Peyer's patch (tissue), 4 donors: ENCODE results near the gene PTGFRN. TPM values are rescaled to one million over a fixed set of nuclear protein-coding genes. Genes with fewer than 3 reads are reported as not detected.
"Not testable (repeated sequence)": the region's sequence is repeated elsewhere in the genome, so short reads cannot be mapped to it uniquely, and the experiment has no call there.

Experiments
- DNase-seq, 3 donors: peaks; one replicate each; pipeline ENCODE4 v3.0.0-alpha.2; 2017 to 2019
- H3K27ac ChIP-seq, 4 donors: fragments of 200-600 bp; sonication (generic); one replicate each; pipeline ENCODE4 v1.5.1; 2016 to 2019
- H3K27me3 ChIP-seq, 2 donors: fragments of 200-600 bp; sonication (generic); one replicate each; pipeline ENCODE4 v1.5.1; 2019
- H3K36me3 ChIP-seq, 3 donors: fragments of 200-600 bp; sonication (generic); one replicate each; pipeline ENCODE4 v1.5.1; 2016 to 2019
- H3K4me1 ChIP-seq, 4 donors: fragments of 200-600 bp; sonication (generic); one replicate each; pipeline ENCODE4 v1.5.1; 2016 to 2019
- H3K4me3 ChIP-seq, 4 donors: fragments of 200-600 bp; sonication (generic); 1 replicate in 3 of 4; 2 replicates in 1 of 4; pipeline ENCODE4 v1.5.1; 2016 to 2019; ENCODE audit warnings: mild to moderate bottlenecking in 1 of 4
- H3K9me3 ChIP-seq, 4 donors: fragments of 200-600 bp; sonication (generic); one replicate each; pipeline ENCODE4 v1.5.1; 2016 to 2019; ENCODE audit warnings: mild to moderate bottlenecking in 1 of 4
- CTCF ChIP-seq, 6 experiments: fragments of 450-650 bp in 4 of 6; fragments of 200-600 bp in 2 of 6; sonication (generic) in 1 of 6; IDR thresholded peaks; one replicate each; pipeline ENCODE4 v1.5.1; 2017 to 2019; ENCODE audit warnings: antibody characterized with exemption in 6 of 6, mild to moderate bottlenecking in 3 of 6, moderate library complexity in 1 of 6
- POLR2A ChIP-seq, 2 donors: fragments of 450-650 bp; IDR thresholded peaks; one replicate each; pipeline ENCODE4 v1.5.1; 2017; ENCODE audit warnings: antibody characterized with exemption in 2 of 2, mild to moderate bottlenecking in 2 of 2, moderate library complexity in 2 of 2
- total RNA-seq, 4 donors: library from RNA; depleted of rRNA; stranded (reverse); fragments of >200 nt; gene quantifications; one replicate each; pipeline ENCODE4 v1.1.0, GENCODE V29; 2016

Gene PTGFRN
- total RNA-seq, result 10 to 100 TPM; 20.6 to 66.6 (median 54.3) TPM

- TF ChIP-seq POLR2A (IDR thresholded peaks at IDR 0.05) (peak; percentile 28 to 46), CTCF (IDR thresholded peaks at IDR 0.05) (no peak)
- H3K9me3 ChIP-seq, result no peaks in the 10 kb centered on the region
- peaks cover 0 to 34% (median 0%) of the 10 kb centered on the region in 4 donors for H3K4me1 ChIP-seq
- H3K27me3 ChIP-seq, result no peaks in the 10 kb centered on the region
- H3K36me3 ChIP-seq, result no peaks in the 10 kb centered on the region
- H3K27ac ChIP-seq, result peak within 1 kb of the TSS; percentile 59 to 90 (median 78)
- DNase-seq, result peak in 2 of 3 donors; percentile 70 to 83
- peak within 1 kb of the TSS; percentile 56 to 89 (median 58) for H3K4me3 ChIP-seq
Measured at GRCh38 chr1:116909512-116910378, at the start of gene PTGFRN. Gene PTGFRN (plus strand): TSS chr1:116909916. CDS start chr1:116910204, 288 bp downstream.

- not testable (repeated sequence) for H3K4me1 ChIP-seq, H3K9me3 ChIP-seq, H3K27ac ChIP-seq, H3K36me3 ChIP-seq, H3K27me3 ChIP-seq, DNase-seq, H3K4me3 ChIP-seq
Measured at GRCh38 chr1:116860167-116860566, 49.5 kb upstream of the PTGFRN start.

DNA sequence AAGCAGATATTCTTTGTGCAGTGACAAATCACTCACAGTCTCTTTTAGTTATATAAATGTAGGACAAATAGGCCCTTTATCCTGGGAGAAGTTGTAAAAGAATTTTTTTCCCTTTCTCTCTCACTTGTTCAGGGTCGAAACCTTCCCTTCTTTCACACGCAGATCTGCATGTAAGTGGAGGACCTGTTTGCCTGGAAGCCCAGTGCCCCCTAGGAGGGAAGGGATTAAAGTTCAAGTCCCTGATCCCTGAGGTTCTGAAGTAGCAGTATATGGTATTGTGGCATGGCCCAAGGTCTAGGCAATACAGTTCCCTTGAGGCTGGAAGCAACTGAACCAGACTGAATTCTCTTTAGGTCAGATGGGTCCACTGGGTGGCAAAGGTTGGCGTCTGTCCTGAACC is 48.6 kb upstream of the PTGFRN start:
- H3K27ac ChIP-seq, result no peak overlapping the region
- H3K36me3 ChIP-seq, result no peaks in the 10 kb centered on the region
- H3K9me3 ChIP-seq, result no peaks in the 10 kb centered on the region
- no peak for DNase-seq
- H3K4me1 ChIP-seq, result no peaks in the 10 kb centered on the region
- H3K4me3 ChIP-seq, result no peak overlapping the region
- no peaks in the 10 kb centered on the region for H3K27me3 ChIP-seq
- no peak for TF ChIP-seq POLR2A (IDR thresholded peaks at IDR 0.05)
- no peak for TF ChIP-seq CTCF (IDR thresholded peaks at IDR 0.05)

GRCh38 chr1:116863031-116863430 is 46.7 kb upstream of the PTGFRN start:
- not testable (repeated sequence) for DNase-seq, H3K4me1 ChIP-seq, H3K27me3 ChIP-seq, H3K36me3 ChIP-seq, H3K4me3 ChIP-seq, H3K27ac ChIP-seq
- H3K9me3 ChIP-seq, result peaks cover 0 to 12% (median 2%) of the 10 kb centered on the region in 4 donors

GRCh38 chr1:116866478-116866877 is 43.2 kb upstream of the PTGFRN start:
- not testable (repeated sequence) for H3K36me3 ChIP-seq, H3K27me3 ChIP-seq, H3K27ac ChIP-seq, DNase-seq, H3K4me1 ChIP-seq, H3K4me3 ChIP-seq
- peaks cover 0 to 12% (median 2%) of the 10 kb centered on the region in 4 donors for H3K9me3 ChIP-seq

DNA sequence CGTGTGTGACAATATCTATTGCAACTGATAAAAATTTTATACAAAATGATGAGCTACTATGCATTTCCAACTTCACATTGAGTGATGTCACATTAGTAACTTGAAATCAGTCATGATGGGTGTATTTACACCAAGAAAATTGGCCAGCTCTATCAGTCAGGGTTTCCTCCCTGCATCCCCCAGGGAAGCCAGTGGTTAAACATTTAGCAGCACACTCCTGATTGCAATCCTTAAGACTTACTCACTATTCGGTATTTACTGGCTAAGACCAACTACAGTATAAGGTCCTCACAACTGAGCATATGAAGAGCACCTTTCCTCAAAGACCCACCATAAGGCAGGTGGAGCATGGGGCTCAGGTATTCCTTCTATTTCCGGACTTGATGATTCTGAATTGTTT is 41.3 kb upstream of the PTGFRN start:
- DNase-seq, result no peak
- H3K4me1 ChIP-seq, result no peaks in the 10 kb centered on the region
- H3K27ac ChIP-seq, result no peak overlapping the region
- H3K36me3 ChIP-seq, result no peaks in the 10 kb centered on the region
- no peak overlapping the region for H3K4me3 ChIP-seq
- H3K27me3 ChIP-seq, result no peaks in the 10 kb centered on the region
- TF ChIP-seq POLR2A (IDR thresholded peaks at IDR 0.05), result no peak
- no peak for TF ChIP-seq CTCF (IDR thresholded peaks at IDR 0.05)
- peaks cover 0 to 12% (median 2%) of the 10 kb centered on the region in 4 donors for H3K9me3 ChIP-seq

DNA sequence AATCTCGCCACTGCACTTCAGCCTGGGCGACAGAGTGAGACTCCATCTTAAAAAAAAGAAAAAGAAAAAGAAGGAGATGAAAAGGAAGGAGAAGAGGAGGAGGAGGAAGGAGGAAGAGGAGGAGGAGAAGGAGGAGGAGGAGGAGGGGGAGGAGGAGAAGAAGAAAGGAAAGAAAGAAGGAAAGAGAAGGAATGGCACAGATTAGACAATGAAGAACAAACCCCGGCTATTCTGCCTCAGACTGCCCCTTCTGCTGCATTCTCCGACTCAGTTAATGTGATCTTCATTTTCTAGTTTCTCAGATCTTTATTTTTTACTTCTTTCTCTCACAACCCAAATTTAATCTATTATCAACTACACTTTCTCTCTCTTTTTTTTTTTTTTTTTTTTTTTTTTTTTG is 40.1 kb upstream of the PTGFRN start:
- Histone ChIP-seq H3K36me3 (no peaks in the 10 kb centered on the region), H3K4me3 (no peak overlapping the region), H3K27ac (no peak overlapping the region), H3K4me1 (no peaks in the 10 kb centered on the region), H3K9me3 (peaks cover 0 to 12% (median 2%) of the 10 kb centered on the region in 4 donors), H3K27me3 (no peaks in the 10 kb centered on the region)
- no peak for DNase-seq
- TF ChIP-seq CTCF (IDR thresholded peaks at IDR 0.05), result no peak
- TF ChIP-seq POLR2A (IDR thresholded peaks at IDR 0.05), result no peak
